Fibroblast of peridontal ligament (primary cell): Measurements from ENCODE around the gene DDIAS.
A peak's percentile ranks its signal among the peaks of the same experiment; 100 is the strongest.
"Not testable (repeated sequence)": the region's sequence is repeated elsewhere in the genome, so short reads cannot be mapped to it uniquely, and the experiment has no call there.

Experiments
- DNase-seq: peaks from one replicate; pipeline ENCODE4 v3.0.0-alpha.2; 2010; ENCODE audit errors: extremely low read depth

DDIAS gene

DNA sequence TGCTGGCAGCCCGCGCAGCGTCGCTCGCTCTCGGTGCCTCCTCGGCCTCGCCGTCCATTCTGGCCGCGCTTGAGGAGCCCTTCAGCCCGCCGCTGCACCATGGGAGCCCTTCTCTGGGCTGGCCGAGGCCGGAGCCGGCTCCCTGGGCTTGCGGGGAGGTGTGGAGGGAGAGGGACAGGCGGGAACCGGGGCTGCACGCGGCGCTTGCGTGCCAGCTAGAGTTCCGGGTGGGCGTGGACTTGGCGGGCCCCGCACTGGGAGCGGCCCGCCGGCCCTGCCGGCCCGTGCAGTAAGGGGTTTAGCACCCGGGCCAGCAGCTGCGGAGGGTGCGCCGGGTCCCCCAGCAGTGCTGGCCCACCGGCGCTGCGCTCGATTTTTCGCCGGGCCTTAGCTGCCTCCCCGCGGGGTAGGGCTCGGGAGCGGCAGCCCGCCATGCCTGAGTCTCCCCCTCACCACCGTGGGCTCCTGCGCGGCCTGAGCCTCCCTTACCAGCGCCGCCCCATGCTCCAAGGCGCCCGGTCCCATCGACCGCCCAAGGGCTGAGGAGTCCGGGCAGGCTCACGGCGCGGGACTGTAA lies 69.1 kb downstream of the DDIAS start:
- DNase-seq: not testable (repeated sequence)

DNA sequence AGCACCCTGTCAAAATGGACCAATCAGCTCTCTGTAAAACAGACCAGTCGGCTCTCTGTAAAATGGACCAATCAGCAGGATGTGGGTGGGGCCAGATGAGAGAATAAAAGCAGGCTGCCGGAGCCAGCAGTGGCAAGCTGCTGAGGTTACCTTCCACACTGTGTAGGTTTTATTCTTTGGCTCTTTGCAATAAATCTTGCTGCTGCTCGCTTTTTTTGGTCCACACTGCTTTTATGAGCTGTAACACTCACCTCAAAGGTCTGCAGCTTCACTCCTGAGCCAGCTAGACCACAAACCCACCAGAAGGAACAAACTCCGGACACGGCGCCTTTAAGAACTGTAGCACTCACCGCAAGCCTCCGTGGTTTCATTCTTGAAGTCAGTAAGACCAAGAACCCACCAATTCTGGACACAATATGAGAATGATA lies 70.0 kb downstream of the DDIAS start:
- DNase-seq: not testable (repeated sequence)

DNA sequence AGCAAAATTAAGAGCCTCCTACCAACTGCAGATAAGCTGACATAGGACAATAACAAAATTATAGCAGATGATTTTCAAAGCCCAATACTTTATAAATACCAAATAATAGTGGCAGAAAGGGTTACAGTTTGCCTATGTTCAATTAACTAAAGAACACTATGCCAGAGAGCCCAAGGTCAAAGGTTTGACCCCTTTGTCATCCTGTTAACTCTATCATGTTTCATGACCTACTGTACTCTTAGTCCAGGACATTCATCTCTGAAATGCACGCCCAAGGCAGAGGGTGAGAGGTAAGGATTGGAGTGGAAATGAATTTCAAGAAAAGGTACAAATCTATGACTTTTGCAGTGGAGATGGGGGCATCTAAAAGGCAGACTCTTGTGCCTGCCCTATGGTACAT lies 70.6 kb downstream of the DDIAS start:
- no peak for DNase-seq

DNA sequence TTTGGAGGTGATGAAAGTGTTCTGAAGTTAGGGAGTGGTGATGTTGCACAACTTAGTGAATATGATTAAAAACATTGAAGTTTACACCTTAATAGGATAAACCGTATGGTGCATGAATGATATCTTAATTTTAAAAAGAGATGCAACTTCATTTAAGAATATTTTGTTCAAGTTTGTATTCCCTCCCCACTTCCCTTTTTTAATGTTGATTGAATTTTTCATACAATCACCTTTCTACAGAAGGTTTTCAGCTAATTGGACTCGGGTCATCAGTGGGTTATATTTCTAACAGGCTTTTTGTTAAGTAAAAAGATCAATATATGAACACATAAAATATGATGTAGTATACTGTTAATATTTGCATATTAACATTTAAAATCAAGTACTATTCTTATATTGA lies 72.6 kb downstream of the DDIAS start:
- DNase-seq: no peak

GRCh38 chr11:82974851-82975250 lies 73.3 kb downstream of the DDIAS start:
- no peak for DNase-seq

DNA sequence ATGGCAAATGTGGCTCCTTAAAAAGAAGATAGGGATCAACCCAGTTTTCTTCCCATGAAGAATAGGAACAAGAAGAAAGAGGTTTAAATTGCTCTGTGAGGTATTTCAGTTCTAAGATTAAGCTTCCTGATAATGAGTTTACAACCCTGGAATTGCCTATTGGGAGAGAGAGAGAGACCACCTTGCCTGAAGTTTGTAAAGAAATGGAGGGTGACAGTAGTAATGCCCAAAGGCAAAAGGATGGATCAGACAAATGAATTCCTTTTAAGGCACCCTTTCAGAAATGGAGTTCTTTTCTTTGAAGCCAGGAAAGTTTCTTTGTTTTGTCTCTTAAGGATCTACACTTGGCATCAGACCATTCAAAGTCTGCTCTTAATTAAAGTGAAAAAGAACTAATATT lies 74.3 kb downstream of the DDIAS start:
- DNase-seq: no peak

GRCh38 chr11:82976786-82977185 lies 75.2 kb downstream of the DDIAS start:
- DNase-seq: no peak

- DNase-seq: peak; percentile 94
These were observed 77.0 kb downstream of the DDIAS start for GRCh38 chr11:82978422-82979099.

- DNase-seq: no peak
These were observed 78.3 kb downstream of the DDIAS start for GRCh38 chr11:82979824-82980223.

- peak; percentile 81 for DNase-seq
These were observed 78.8 kb downstream of the DDIAS start for GRCh38 chr11:82980292-82980691.

DNA sequence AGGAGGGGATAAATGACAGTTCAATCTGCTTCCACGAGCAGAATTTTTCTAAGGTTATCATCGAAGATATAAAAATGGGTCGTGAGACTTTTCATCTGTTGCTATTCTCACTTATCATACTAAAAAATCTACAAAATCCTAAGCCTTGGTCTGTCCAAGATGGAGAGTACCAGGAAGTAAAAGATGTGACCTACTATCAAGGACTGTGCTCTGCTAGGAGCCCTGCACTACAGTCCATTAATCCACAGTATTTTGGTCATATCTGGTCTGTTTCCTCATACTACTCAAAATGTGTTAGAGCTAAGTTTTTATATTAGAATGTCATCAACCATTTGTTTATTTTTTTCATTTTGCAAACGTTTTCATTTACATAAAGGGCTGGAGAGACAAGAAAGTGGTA lies 79.4 kb downstream of the DDIAS start:
- no peak for DNase-seq

DNA sequence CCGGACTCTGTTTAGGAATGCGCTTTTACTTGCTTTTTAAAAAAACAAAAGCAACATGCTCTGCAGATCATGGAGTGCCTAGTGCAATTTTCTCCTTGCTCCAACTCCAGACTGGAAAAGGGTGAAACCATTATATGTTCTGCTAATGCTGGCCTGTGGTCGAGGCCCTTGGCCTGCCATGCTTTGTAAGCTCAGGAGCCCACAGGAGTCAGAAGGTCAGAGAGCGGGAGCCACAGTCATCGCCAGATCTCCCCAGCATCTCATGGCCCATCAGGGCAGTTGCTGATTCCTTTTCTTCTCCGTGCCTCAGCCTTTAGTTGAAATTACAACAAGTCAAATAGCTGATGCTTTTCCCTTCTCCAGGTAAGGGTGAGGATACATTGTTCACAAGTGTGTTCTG lies 80.3 kb downstream of the DDIAS start:
- no peak for DNase-seq
